Measurements from ENCODE around the gene SLC26A1.

GRCh38 chr4:1040344-1041146 is 47.3 kb upstream of the SLC26A1 start:
- TF ChIP-seq CTCF (IDR thresholded peaks at IDR 0.05) (no peak), POLR2A (IDR thresholded peaks at IDR 0.05) (no peak)
